HG03196 (cell line): ENCODE data around the gene ATP5F1E.
A peak's percentile ranks its signal among the peaks of the same experiment; 100 is the strongest.
"Not testable (repeated sequence)": the region's sequence is repeated elsewhere in the genome, so short reads cannot be mapped to it uniquely, and the experiment has no call there.

Source experiments
- ATAC-seq: cut with Tn5 transposase; IDR thresholded peaks from one replicate; pipeline ENCODE4 v1.9.1; 2021; ENCODE audit not compliant: unreplicated experiment

The ATP5F1E gene

DNA sequence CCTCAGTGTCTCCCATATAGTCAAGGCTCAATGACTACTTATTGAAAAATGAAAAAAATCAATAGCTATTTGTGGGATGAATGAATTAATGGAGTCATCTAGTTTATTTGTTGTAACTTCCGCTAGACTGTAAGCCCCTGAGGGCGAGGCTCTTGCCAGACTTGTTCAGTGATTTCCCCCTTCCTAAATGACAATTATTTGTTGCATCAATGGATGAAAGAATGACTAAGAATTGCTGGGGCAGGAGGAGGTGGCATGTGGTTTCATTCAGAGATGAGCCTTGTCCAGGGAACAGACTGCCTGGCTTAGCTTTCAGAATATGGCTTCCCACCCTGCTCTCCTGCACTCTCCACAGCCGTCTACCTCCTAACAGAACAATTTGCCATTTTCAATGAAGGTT lies 11.6 kb upstream of the ATP5F1E start:
- no peak for ATAC-seq

DNA sequence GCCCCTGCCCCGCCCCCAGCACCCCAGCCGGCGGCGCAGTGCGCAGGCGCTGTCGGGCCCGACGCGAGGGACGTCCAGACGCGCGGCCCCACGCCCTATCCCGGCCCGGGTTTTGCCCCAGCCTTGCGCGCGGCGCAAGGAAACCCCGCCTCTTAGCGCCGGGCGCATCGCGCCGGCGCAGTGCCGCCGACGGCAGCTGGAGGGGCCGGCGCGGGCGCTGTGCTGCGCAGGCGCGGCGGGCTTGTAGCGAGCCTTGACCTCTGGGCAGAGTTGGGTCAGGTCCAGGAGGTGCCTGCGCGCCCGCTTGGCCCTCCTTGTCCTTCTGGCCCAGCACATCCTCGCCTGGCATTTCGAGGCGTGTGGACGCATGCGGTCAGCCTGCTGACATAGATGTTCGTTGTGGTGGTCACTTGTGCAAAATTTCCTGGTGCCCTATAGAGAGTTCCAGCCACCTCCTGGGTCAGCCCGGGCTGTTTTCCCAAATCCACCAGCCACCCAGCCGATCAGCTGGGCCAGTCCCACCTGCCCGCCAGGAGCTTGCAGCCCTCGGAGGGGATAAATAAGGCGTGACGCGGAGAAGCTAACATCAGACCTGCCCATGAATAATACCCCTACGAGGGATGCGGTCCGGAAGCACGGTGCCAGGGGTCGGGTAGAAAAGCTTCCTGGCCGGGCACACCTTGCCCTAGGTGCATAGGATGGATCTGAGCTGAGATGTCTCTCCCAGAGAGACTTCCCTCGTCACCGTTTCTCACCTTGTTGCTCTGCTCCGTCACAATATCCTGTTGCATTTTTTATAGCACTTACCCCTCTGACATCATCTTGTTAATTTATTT lies 10.9 kb upstream of the ATP5F1E start:
- peak; percentile 95 for ATAC-seq

DNA sequence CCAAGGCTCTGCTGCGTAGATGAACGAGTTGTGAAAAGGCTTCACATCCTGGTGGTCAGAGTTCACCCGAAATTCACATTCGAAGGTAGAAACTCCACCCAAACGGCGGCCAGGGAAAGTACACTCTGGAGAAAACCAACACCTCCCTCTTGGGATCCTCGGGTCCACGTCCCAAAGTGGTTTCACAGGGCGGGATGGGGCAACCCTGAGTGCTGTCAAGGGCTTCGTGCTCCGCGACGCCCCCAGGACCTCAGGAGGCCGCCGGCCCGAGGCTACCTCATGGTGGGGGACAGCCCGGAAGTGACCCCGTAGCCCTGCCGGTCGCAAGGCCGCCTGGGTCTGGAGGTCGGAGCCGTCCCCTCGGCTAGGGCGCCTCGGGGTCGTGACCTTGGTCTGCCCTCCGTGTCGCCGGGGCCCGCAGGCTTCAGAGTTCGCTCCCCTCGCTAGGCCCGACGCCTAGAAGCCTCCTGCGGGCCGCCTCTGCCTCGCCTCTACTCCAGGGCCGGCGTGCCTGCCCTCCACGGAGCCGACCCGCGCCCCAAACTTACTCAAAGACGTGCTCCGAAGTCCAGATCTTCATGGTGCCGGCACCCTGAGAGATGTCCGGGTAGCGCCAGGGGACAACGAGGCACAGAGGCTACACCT lies 10.1 kb upstream of the ATP5F1E start, which contains the start of gene PRELID3B:
PRELID3B (minus strand) TSS at position 636 of the 645 bp plus-strand sequence; CDS start at position 580, 56 bp downstream.
- peak; percentile 33 for ATAC-seq

DNA sequence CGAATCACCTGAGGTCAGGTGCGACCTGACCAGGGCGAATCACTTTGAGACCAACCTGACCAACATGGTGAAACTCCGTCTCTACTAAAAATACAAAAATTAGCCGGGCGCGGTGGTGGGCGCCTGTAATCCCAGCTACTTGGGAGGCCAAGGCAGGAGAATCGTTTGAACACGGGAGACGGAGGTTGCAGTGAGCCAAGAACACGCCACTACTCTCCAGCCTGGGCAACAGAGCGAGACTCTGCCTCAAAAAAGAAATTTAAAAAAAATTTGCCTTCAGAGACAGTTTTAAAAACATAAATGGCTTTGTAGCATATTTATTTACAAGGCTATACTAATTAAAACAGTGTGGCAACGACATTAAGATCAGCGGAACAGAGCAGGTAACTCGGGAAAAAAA lies 9.4 kb upstream of the ATP5F1E start:
- not testable (repeated sequence) for ATAC-seq

DNA sequence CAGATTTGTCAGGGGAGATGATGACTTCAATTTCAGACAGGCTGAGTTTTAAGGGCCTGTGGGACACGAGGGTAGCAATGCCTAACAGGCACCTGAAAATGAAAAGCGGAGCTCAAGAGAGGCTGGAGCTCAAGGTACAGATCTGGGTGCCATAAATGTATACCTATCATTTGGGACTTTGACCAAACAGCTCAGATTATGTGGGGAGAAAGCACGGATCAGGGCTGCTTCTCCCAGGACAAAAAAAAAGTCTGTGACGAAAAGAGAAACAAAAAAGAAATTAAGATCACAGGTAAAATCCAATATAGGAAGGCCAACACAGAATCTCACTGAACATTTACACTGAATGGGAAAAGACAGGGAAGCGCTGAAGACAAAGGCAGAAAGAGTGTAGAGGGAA lies 8.5 kb upstream of the ATP5F1E start:
- ATAC-seq = no peak

DNA sequence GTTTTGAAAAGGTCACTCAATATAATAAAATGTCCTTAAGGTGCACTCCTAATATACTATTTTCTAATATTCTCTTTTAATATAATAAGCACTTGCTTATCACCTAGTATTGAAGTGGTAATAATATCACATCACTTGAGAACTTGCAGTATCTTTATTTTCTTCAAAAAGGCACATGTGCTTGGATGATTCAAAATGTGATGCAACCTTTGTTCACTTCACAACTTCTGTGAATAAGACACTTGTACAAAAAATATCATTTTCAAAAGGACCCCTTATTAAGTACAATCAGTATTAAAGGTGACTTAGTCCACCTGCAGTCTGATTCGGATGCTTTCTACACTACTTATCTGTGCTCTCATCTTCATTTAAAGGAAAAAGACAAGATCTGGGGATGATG lies 7.1 kb upstream of the ATP5F1E start:
- ATAC-seq = no peak

DNA sequence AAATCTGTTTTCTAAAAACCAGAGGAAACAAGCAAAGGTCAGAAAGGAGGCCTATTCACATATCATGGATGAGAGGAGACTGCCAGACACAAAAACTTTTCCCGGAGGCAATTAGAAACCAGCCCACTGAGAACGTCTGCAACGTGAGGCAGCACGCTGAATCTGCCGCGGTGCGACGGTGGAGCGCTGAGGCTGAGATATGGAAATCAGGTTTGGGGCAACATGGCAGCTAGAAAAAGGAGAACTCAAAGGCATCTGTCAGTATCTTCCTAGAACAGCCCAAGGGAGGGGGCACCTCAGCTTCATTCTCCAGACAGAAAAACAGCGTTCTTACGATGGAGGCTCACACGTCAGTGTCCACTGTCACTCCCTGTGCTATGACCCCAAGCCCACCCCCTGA lies 5.3 kb upstream of the ATP5F1E start:
- ATAC-seq = no peak

DNA sequence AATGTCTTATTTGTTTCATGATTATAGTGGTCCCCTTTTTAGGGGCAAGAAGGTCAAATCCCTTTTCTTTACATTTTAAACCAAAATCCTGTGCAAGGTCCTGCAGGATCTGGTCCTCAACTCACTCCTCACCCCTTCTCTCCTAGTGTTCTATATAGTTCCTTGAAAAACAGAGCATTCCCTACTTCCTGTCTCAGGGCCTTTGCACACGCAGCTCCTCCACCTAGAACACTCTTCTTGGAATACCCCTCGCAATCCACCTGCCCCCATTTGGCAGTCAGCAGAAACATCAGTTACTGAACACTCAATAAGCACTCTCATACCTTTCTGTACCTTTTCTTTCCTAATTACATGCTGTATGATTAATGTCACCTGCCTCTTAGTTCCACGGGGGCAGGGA lies 3.2 kb upstream of the ATP5F1E start:
- ATAC-seq = no peak

DNA sequence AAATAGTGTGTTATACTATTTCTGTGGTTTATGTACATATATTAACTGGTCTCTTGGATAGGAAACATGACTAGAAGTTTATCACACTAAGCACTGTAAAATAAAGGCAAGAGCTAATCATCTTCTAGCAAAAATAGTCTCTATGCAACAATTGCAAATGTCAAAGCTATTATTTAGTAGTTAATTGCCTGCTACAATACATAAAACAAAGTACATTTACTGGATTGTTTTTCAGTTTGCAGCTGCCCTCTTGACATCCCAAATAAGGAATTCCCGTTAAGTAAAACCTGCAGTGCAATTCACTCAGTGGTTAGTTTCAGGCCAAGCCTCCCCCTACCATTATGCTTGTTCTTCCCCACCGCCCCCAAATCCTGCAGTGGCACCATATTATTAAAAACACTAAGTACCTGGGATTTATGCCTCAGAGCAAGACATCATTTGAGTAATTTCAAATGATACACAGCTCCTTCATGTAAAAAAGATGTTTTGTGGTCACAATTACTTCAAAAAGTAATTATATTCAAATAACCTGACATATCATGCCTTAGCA lies 1.6 kb upstream of the ATP5F1E start:
- ATAC-seq = no peak

DNA sequence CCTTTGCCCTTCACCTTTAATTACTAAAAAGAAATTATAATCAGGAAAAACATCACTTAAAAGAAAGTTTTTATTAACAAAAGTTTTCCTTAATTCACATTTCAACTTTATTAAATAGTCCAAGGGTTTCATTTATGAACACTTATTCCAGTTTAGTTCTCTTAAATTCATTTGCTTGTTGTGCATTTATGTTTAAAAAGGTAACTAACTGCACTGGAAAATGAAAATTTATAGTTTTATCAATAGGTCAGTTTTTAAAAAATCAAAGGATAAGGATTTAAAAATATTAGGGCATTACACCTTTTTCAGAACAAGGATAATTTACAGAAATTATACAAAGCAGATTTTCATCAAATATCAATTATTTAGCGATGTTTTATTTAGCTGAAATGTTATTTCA lies 958 bp upstream of the ATP5F1E start:
- no peak for ATAC-seq

DNA sequence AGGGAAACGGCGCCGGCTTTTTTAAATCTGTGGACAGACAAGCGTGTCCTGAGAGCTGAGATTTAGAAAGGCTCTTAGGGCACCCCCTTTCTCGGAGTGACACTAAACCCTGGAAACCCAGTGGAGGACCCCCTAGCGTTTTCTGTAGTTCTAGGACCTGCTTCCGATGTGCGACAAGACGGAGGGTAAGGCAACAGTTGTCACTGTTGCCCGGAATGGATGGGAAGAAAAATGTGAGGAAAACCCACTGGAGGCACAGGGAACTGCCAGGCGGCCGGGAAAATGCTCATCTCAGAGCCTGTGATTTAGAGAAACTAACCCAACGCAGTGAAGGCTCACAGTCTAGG lies 551 bp upstream of the ATP5F1E start:
- no peak for ATAC-seq

DNA sequence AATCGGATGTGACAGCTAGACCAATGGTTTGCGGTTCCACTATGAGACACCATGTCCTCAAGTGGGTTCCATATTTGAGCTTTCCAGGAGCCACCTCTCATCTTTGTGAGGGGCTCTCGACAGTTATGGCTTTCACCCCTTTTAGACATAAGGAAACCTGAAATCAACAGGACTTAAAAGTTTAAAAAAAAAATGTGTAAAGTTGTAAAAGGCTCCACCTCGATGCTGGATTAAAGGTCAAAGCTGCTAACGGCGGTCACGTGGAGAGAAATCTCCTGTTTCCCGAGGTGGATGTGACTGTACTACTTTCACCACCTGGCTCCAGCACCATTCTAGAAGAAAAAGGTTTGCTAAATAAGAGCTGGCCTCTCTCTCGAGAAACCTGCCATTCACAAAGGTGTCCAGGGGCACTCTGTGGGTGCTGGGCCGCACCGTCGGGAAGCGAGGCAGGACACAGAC lies 542 bp downstream of the ATP5F1E start:
- ATAC-seq = no peak

DNA sequence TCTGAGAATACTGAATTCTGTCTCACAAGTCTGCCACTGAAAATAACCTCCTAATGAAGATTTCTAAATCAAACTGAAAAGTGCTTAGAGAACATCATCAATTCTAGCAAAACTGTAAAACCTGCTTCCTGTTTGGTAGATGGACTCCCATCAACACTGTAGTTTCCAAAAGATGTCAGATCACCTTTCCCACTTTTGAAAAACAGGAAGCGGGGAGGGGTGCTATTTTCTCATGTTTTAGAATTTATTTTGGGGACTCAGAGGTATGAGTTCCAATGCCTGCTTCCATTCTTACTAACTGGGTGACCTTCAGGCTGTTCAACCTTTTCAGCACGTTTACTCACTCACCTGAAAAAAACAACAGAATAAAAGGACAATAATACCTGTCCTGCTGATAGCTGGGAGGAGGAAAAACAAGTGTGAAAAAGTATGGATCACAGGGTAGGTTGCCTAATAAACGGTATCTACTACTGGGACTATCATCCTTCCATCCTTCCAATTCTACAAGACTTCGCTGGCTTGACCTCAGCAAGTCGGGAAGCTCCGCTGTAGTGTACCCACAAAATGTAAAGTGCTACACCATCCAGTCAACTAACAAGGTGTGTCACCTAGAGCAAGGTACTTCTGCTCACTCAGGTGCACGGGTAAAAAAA lies 1.1 kb downstream of the ATP5F1E start:
- ATAC-seq = no peak

DNA sequence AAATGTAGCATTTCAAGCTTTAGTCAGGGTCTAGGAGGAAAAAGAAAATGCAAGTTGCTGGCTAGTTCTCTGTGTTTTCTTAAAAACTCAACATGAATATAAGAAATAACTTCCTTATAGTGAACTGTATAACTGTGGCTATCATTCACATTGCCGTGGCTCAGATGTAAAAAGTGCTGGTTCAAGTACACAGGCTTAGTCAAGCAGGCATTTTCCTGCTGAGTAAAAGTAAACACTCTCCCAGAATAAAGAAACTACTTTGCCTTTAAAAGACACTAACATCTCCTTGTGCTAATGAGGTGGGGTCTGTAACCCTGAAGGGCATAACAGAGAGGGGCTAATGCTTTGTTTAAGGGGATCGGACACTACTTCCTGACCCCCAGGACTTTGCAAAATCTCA lies 3.3 kb downstream of the ATP5F1E start:
- no peak for ATAC-seq

DNA sequence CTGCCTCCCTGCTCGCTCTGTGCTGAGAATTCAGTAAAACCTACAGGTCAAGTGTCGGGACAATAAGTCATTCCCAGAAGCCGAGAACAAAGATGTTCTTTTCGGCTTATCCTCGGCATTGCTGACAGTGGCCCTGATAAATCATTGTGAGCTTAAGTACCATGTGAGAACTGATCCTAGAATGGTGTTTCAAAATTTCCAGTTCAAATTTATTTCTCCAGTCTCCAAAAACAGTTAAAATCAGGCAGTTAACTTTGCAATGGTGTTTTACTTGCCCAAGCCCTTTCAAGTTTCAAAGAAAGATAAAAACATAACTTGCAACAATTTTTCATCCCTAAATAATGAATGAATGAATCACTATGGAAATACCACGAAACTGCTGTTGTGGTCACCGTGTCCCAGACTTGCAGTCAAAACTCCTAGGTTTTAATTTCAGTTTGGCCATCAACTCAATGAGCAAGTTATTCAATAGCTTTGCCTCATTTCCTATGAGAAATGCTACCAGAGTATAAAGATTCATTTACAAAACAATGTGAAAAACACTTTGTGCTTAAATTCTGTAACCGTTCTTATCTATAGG lies 4.3 kb downstream of the ATP5F1E start:
- no peak for ATAC-seq

DNA sequence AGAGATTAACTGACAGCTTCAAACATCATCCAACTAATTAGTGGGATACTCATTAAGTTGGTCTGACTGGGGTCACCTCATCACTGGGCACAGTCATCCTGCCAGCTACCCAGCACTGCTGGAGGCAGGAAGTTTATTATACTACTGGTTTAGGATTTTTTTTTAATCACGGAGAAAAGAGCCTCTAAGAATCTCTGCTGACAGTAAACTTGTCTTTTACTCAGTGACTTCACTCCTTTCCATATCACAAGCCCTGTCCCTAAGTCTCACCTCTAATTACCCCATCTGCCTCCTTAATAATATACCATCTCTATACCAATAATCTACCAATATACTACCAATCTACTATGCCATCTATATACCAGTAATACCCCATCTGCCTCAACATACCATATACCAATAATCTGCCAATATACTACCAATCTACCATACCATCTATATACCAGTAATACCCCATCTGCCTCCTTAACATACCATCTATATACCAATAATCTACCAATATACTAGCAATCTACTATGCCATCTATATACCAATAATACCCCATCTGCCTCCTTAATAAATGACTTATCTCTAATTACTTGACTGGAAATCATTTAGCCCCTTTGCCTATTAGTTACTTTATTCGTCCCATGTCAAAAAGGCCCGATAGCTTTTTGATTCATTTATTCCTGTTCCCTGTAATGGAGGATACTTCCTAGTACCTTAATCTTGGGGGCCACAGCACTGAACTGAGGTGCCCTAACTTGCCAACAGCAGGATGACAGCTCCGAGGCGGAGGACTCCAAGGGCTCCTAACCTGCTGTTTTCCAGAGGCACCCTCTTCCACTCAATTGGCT lies 5.0 kb downstream of the ATP5F1E start:
- no peak for ATAC-seq

DNA sequence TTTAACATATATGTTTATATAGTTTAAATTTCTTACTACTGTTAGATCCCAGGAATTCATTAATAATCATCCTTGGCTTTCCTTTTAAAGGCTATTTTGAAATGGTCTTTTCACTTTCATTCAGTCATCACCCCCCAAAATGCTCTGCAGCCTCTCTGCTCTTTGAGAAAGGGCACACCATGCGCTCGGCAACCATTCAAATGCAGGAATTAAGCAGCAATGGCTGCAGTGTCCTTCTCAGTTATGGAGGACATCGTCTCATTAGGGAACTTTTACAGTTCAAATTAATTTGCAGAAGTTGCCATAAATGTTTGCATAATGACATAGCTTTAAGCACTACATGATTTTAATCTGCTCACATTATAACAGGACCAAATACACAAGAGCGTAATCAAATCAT lies 6.6 kb downstream of the ATP5F1E start:
- ATAC-seq = no peak

DNA sequence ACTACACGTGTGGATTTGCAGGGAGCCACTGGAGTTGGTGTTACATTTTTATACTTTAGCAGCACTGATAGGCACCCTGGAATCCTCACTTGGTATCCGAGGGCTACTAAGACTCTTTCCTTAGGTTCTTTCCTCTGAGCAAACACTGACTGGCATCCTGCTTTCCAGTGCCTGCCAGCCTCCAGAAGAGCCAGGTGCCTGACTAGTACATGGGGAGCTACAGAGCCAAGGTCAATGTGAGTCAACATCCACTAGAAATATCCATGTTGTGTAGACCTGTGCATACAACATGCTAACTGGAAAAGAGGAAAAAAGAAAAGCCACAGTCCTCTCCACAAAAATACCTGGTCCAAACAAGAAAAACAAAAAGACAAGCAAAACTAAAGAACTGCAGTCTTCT lies 7.0 kb downstream of the ATP5F1E start:
- no peak for ATAC-seq

DNA sequence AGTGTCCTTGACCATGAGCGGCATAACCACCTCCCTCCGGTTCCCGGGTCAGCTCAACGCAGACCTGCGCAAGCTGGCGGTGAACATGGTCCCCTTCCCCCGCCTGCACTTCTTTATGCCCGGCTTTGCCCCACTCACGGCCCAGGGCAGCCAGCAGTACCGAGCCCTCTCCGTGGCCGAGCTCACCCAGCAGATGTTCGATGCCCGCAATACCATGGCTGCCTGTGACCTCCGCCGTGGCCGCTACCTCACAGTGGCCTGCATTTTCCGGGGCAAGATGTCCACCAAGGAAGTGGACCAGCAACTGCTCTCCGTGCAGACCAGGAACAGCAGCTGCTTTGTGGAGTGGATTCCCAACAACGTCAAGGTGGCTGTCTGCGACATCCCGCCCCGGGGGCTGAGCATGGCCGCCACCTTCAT lies 8.0 kb downstream of the ATP5F1E start:
- no peak for ATAC-seq

DNA sequence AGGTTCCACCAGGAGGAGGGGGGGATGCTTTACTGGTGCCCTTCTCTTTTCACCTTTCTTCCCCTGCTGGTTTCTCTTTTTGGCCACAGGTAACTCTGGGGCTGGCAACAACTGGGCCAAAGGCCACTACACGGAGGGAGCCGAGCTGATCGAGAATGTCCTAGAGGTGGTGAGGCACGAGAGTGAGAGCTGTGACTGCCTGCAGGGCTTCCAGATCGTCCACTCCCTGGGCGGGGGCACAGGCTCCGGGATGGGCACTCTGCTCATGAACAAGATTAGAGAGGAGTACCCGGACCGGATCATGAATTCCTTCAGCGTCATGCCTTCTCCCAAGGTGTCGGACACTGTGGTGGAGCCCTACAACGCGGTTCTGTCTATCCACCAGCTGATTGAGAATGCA lies 8.5 kb downstream of the ATP5F1E start:
- no peak for ATAC-seq
